Astrocyte (in vitro differentiated cells and primary cell): Measurements from ENCODE around the gene EGFL6. TPM values are rescaled to one million over a fixed set of nuclear protein-coding genes. Genes with fewer than 3 reads are reported as not detected.
"Not testable (repeated sequence)": the region's sequence is repeated elsewhere in the genome, so short reads cannot be mapped to it uniquely, and the experiment has no call there.

Source experiments
- DNase-seq: peaks from one replicate; pipeline ENCODE4 v3.0.0-alpha.2; 2010; ENCODE audit warnings: low read depth
- FAIRE-seq: peaks from 2 replicates; lab custom pipeline; 2011; peaks lifted over from hg19 to GRCh38; lab: Jason Lieb, UNC
- H2AFZ ChIP-seq: 2 replicates; pipeline ENCODE4 v1.6.0; 2012; ENCODE audit warnings: low read depth, low read length, inconsistent platforms
- H3K27ac ChIP-seq: 2 replicates; pipeline ENCODE4 v1.5.1; 2011; ENCODE audit warnings: low read depth, low read length, inconsistent platforms
- H3K27me3 ChIP-seq: 2 replicates; pipeline ENCODE4 v1.6.0; 2011; ENCODE audit warnings: low read length, inconsistent platforms; ENCODE audit not compliant: insufficient read depth
- H3K36me3 ChIP-seq: 2 replicates; pipeline ENCODE4 v1.5.1; 2011; ENCODE audit warnings: low read length, inconsistent platforms; ENCODE audit not compliant: insufficient read depth
- H3K4me1 ChIP-seq: 2 replicates; pipeline ENCODE4 v1.5.1; 2011; ENCODE audit warnings: low read length, inconsistent platforms; ENCODE audit not compliant: insufficient read depth
- H3K4me2 ChIP-seq: 2 replicates; pipeline ENCODE4 v1.6.0; 2012; ENCODE audit warnings: low read length, inconsistent platforms
- H3K4me3 ChIP-seq: 2 replicates; pipeline ENCODE4 v1.5.1; 2011; ENCODE audit warnings: low read depth, mild to moderate bottlenecking, low read length, inconsistent platforms; ENCODE audit not compliant: insufficient read depth
- H3K79me2 ChIP-seq: 2 replicates; pipeline ENCODE4 v1.6.0; 2012; ENCODE audit warnings: mild to moderate bottlenecking, low read length, inconsistent platforms; ENCODE audit not compliant: insufficient read depth
- H3K9ac ChIP-seq: 2 replicates; pipeline ENCODE4 v1.6.0; 2012; ENCODE audit warnings: mild to moderate bottlenecking, low read length, inconsistent platforms
- H3K9me3 ChIP-seq: 2 replicates; pipeline ENCODE4 v1.5.1; 2012; ENCODE audit warnings: low read depth, mild to moderate bottlenecking, low read length, inconsistent platforms; ENCODE audit not compliant: insufficient read depth
- H4K20me1 ChIP-seq: 2 replicates; pipeline ENCODE4 v1.6.0; 2012; ENCODE audit warnings: low read length, inconsistent platforms; ENCODE audit not compliant: insufficient read depth
- H3K27ac Mint-ChIP-seq: one replicate; pipeline ENCODE4 v1.8.0; 2021; ENCODE audit warnings: mild to moderate bottlenecking, mixed read lengths; ENCODE audit not compliant: unreplicated experiment
- H3K27me3 Mint-ChIP-seq: one replicate; pipeline ENCODE4 v1.8.0; 2021; ENCODE audit warnings: low read depth, mixed read lengths; ENCODE audit not compliant: unreplicated experiment
- H3K36me3 Mint-ChIP-seq: one replicate; pipeline ENCODE4 v1.8.0; 2021; ENCODE audit warnings: low read depth, mixed read lengths; ENCODE audit not compliant: unreplicated experiment
- H3K4me1 Mint-ChIP-seq: one replicate; pipeline ENCODE4 v1.8.0; 2021; ENCODE audit warnings: low read depth, mixed read lengths; ENCODE audit not compliant: unreplicated experiment
- H3K4me3 Mint-ChIP-seq: one replicate; pipeline ENCODE4 v1.8.0; 2021; ENCODE audit warnings: mild to moderate bottlenecking, moderate library complexity, mixed read lengths; ENCODE audit not compliant: unreplicated experiment
- H3K9me3 Mint-ChIP-seq: one replicate; pipeline ENCODE4 v1.8.0; 2021; ENCODE audit warnings: mild to moderate bottlenecking, mixed read lengths; ENCODE audit not compliant: unreplicated experiment
- CTCF ChIP-seq: IDR thresholded peaks from 2 replicates; pipeline ENCODE4 v1.5.1; 2011; ENCODE audit warnings: low read depth, mild to moderate bottlenecking, inconsistent platforms, low read length, moderate library complexity; ENCODE audit not compliant: insufficient read depth
- EZH2 ChIP-seq: IDR thresholded peaks from 2 replicates; pipeline ENCODE4 v1.6.1; 2012; ENCODE audit warnings: mild to moderate bottlenecking, low read length, inconsistent platforms; ENCODE audit not compliant: insufficient read depth
- total RNA-seq: library from RNA; stranded (reverse); gene quantifications from 2 replicates; pipeline ENCODE4 v1.2.1, GENCODE V29; 2021

Gene EGFL6
- total RNA-seq, 1 donor from 2014 or later: 0.18 TPM

DNA sequence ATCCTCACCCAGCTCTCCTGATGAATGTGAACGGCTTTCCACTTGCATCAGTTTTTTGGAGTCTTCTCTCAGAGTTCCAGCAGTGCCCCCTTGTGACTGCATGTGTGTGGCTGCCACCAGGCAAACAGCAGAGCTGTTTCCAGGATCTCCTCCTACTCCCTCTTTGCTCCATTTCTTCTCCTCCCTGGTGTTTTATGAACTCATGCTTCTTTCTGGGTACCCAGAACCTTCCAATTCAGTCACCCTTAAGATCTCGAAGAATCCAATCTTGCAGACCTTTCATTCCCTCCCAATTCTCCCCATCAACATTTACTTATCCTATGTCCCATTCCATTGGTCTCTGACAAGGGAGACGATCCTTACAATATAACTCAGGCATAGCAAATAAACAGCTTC lies 76.8 kb downstream of the EGFL6 start:
- Histone ChIP-seq H3K4me3 (no peak overlapping the region), H2AFZ (peak overlapping the region; percentile 26), H3K9ac (no peak overlapping the region), H3K36me3 (no peaks in the 10 kb centered on the region), H3K79me2 (no peaks in the 10 kb centered on the region), H4K20me1 (no peaks in the 10 kb centered on the region), H3K27ac (no peak overlapping the region), H3K27me3 (no peaks in the 10 kb centered on the region), H3K4me2 (no peak overlapping the region), H3K4me1 (no peaks in the 10 kb centered on the region), H3K9me3 (no peaks in the 10 kb centered on the region)
- no peaks in the 10 kb centered on the region for H3K27me3 Mint-ChIP-seq
- no peak overlapping the region for H3K4me3 Mint-ChIP-seq
- no peak overlapping the region for H3K27ac Mint-ChIP-seq
- FAIRE-seq (no peak), DNase-seq (peak; percentile 23)
- H3K9me3 Mint-ChIP-seq: no peaks in the 10 kb centered on the region
- TF ChIP-seq CTCF (peak; percentile 50), EZH2 (no peak)
- peaks cover 15% of the 10 kb centered on the region for H3K4me1 Mint-ChIP-seq
- no peaks in the 10 kb centered on the region for H3K36me3 Mint-ChIP-seq

DNA sequence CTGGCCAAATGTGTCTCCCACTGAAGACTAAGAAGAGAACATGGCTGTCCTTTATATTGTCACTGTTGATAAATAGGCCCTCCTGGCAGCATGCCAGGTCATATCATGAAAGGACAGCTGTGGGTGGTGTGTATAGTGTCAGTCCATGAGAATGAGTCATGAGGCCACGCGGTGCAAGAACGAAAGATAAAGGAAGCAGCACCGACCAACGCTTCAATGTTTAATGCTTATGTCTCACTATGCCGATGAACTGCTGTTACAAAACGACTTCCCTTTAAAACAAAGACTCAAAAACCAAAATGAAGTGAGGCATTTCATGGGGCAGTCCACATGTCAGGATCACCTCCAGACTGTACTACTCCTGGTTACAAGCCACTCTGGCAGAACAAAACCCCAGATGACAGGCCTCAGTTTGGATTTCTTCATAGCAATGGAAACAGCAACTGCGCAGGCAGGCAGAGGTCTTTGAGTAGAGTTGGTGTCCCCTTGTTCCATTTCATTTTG lies 78.4 kb downstream of the EGFL6 start:
- TF ChIP-seq EZH2 (no peak), CTCF (no peak)
- no peaks in the 10 kb centered on the region for H3K9me3 ChIP-seq
- Mint-ChIP-seq H3K27me3 (no peaks in the 10 kb centered on the region), H3K4me1 (peaks cover 19% of the 10 kb centered on the region), H3K9me3 (no peaks in the 10 kb centered on the region), H3K27ac (peak overlapping the region; percentile 55), H3K4me3 (no peak overlapping the region), H3K36me3 (no peaks in the 10 kb centered on the region)
- H3K27me3 ChIP-seq: no peaks in the 10 kb centered on the region
- DNase-seq: peak; percentile 74
- no peak overlapping the region for H3K4me3 ChIP-seq
- peak overlapping the region; percentile 57 for H3K9ac ChIP-seq
- H3K4me2 ChIP-seq: peak overlapping the region; percentile 59
- no peaks in the 10 kb centered on the region for H3K79me2 ChIP-seq
- H4K20me1 ChIP-seq: no peaks in the 10 kb centered on the region
- peak overlapping the region; percentile 41 for H2AFZ ChIP-seq
- H3K4me1 ChIP-seq: peaks cover 4% of the 10 kb centered on the region
- H3K36me3 ChIP-seq: no peaks in the 10 kb centered on the region
- FAIRE-seq: peak; percentile 88
- peak overlapping the region; percentile 65 for H3K27ac ChIP-seq

GRCh38 chrX:13648336-13648735 lies 78.9 kb downstream of the EGFL6 start:
- not testable (repeated sequence) for H3K9me3 ChIP-seq, H3K36me3 Mint-ChIP-seq, H3K27me3 ChIP-seq, H3K4me2 ChIP-seq, DNase-seq, H2AFZ ChIP-seq, H4K20me1 ChIP-seq, H3K27ac ChIP-seq, H3K9ac ChIP-seq, H3K36me3 ChIP-seq, H3K9me3 Mint-ChIP-seq, H3K4me3 ChIP-seq, H3K4me1 ChIP-seq, H3K27ac Mint-ChIP-seq, H3K79me2 ChIP-seq, H3K4me3 Mint-ChIP-seq, H3K27me3 Mint-ChIP-seq
- peak; percentile 98 for FAIRE-seq
- peaks cover 19% of the 10 kb centered on the region for H3K4me1 Mint-ChIP-seq
